CD14-positive monocyte (primary cell): ENCODE results near the gene GRK6. TPM values are rescaled to one million over a fixed set of nuclear protein-coding genes. Genes with fewer than 3 reads are reported as not detected.

Experiments
- DNase-seq, 3 donors: peaks; one replicate each; pipeline ENCODE4 v3.0.0-alpha.2; 2011 to 2022
- H2AFZ ChIP-seq: 2 replicates; pipeline ENCODE4 v1.6.0; 2012; ENCODE audit warnings: mild to moderate bottlenecking, low read depth, low read length, inconsistent platforms; ENCODE audit not compliant: insufficient read depth, poor library complexity, severe bottlenecking
- H3K27ac ChIP-seq, 2 donors: 1 replicate in 1 of 2; 2 replicates in 1 of 2; pipeline ENCODE4 v1.5.1; 2012 to 2013; ENCODE audit warnings: low read length in 2 of 2, control low read depth in 1 of 2, inconsistent platforms in 1 of 2, low read depth in 1 of 2, mild to moderate bottlenecking in 1 of 2
- H3K27me3 ChIP-seq, 2 donors: one replicate each; pipeline versions ENCODE4 v1.6.0 to v1.6.1; 2011 to 2013; ENCODE audit warnings: low read length in 2 of 2; ENCODE audit not compliant: control insufficient read depth in 2 of 2, insufficient read depth in 2 of 2
- H3K36me3 ChIP-seq, 2 donors: replicated peaks in 1 of 2; 1 replicate in 1 of 2; 2 replicates in 1 of 2; pipeline versions ENCODE4 v1.5.1 to v1.6.1; 2012 to 2013; ENCODE audit warnings: low read length in 2 of 2, control low read depth in 1 of 2, inconsistent platforms in 1 of 2, mild to moderate bottlenecking in 1 of 2; ENCODE audit not compliant: insufficient read depth in 2 of 2, control insufficient read depth in 1 of 2
- H3K4me1 ChIP-seq, 2 donors: 1 replicate in 1 of 2; 2 replicates in 1 of 2; pipeline versions ENCODE4 v1.5.1 to v1.6.1; 2012 to 2013; ENCODE audit warnings: low read length in 2 of 2, control low read depth in 1 of 2, inconsistent platforms in 1 of 2, mild to moderate bottlenecking in 1 of 2, moderate library complexity in 1 of 2; ENCODE audit not compliant: insufficient read depth in 2 of 2, control insufficient read depth in 1 of 2
- H3K4me2 ChIP-seq: replicated peaks from 2 replicates; pipeline ENCODE3; 2012; ENCODE audit warnings: low read length, moderate library complexity, mild to moderate bottlenecking; ENCODE audit not compliant: poor library complexity, severe bottlenecking; ENCODE audit errors: extremely low read depth
- H3K4me3 ChIP-seq, 3 experiments: fragments of 200-600 bp in 1 of 3; sonication (generic) in 1 of 3; replicated peaks in 1 of 3; 1 replicate in 2 of 3; 2 replicates in 1 of 3; pipeline ENCODE4 v1.5.1; 2011 to 2013; ENCODE audit warnings: low read length in 3 of 3, mild to moderate bottlenecking in 3 of 3, control low read depth in 2 of 3, low read depth in 2 of 3, inconsistent platforms in 1 of 3, moderate library complexity in 1 of 3
- H3K79me2 ChIP-seq: 2 replicates; pipeline ENCODE4 v1.6.0; 2012; ENCODE audit warnings: mild to moderate bottlenecking, control low read depth, inconsistent platforms, low read length, moderate library complexity; ENCODE audit not compliant: insufficient read depth
- H3K9ac ChIP-seq: 2 replicates; pipeline ENCODE4 v1.6.0; 2017; ENCODE audit warnings: low read length, mild to moderate bottlenecking; ENCODE audit not compliant: insufficient read depth, poor library complexity, severe bottlenecking
- H3K9me3 ChIP-seq, 2 donors: replicated peaks in 1 of 2; 1 replicate in 1 of 2; 2 replicates in 1 of 2; pipeline versions ENCODE4 v1.5.1 to v1.6.1; 2012 to 2013; ENCODE audit warnings: low read length in 2 of 2, control low read depth in 1 of 2; ENCODE audit not compliant: control insufficient read depth in 1 of 2, insufficient read depth in 1 of 2
- H4K20me1 ChIP-seq: 2 replicates; pipeline ENCODE4 v1.6.0; 2012; ENCODE audit warnings: mild to moderate bottlenecking, low read length, control low read depth, moderate library complexity; ENCODE audit not compliant: insufficient read depth
- H3K27ac Mint-ChIP-seq, 7 donors: one replicate each; pipeline ENCODE4 v1.8.0; 2020; ENCODE audit warnings: mild to moderate bottlenecking in 7 of 7, mixed read lengths in 7 of 7, moderate library complexity in 6 of 7, inconsistent platforms in 2 of 7
- H3K27me3 Mint-ChIP-seq, 3 donors: one replicate each; pipeline ENCODE4 v1.8.0; 2021 to 2022; ENCODE audit warnings: low read depth in 3 of 3, mild to moderate bottlenecking in 3 of 3, mixed read lengths in 3 of 3, moderate library complexity in 3 of 3, inconsistent platforms in 1 of 3
- H3K36me3 Mint-ChIP-seq, 2 donors: one replicate each; pipeline ENCODE4 v1.8.0; 2020; ENCODE audit warnings: mixed read lengths in 2 of 2, inconsistent platforms in 1 of 2, mild to moderate bottlenecking in 1 of 2
- H3K4me1 Mint-ChIP-seq: one replicate; pipeline ENCODE4 v1.8.0; 2020; ENCODE audit warnings: mild to moderate bottlenecking, mixed read lengths
- H3K4me3 Mint-ChIP-seq, 2 donors: one replicate each; pipeline ENCODE4 v1.8.0; 2020; ENCODE audit warnings: mild to moderate bottlenecking in 2 of 2, mixed read lengths in 2 of 2, moderate library complexity in 1 of 2
- H3K9me3 Mint-ChIP-seq, 7 donors: one replicate each; pipeline ENCODE4 v1.8.0; 2020 to 2022; ENCODE audit warnings: mixed read lengths in 7 of 7, mild to moderate bottlenecking in 6 of 7, moderate library complexity in 6 of 7, inconsistent platforms in 2 of 7
- WGBS: methylation state at CpG from one replicate; pipeline ENCODE4 v1.1.5; 2013; ENCODE audit warnings: missing lambda C conversion rate; ENCODE audit not compliant: insufficient coverage; 5-methylcytosine and 5-hydroxymethylcytosine counted together
- intact Hi-C, 2 donors: fragments of 100-400 bp; cut with micrococcal nuclease; formaldehyde crosslinking; loops; one replicate each; pipeline versions ENCODE4 v1.15.0 to v1.15.1; 2023
- polyA plus RNA-seq, 3 donors: library from polyadenylated mRNA; depleted of rRNA in 1 of 3; unstranded in 2 of 3; stranded (reverse) in 1 of 3; fragments of 300-500 nt in 2 of 3; fragments of >200 nt in 1 of 3; fragmentation: Illumina TruSeq in 2 of 3; gene quantifications; 1 replicate in 2 of 3; 2 replicates in 1 of 3; pipeline ENCODE4 v1.2.3, GENCODE V29; 2012 to 2021
- TF ChIP-seq, protein P1 (sequence below): fragments of 200-600 bp; IDR thresholded peaks from one replicate; pipeline ENCODE4 v1.8.0; 2022; ENCODE audit warnings: antibody characterized with exemption, mild to moderate bottlenecking

GRK6 gene
- polyA plus RNA-seq, 3 donors = 41.6 to 101 (median 63.4) TPM

DNA sequence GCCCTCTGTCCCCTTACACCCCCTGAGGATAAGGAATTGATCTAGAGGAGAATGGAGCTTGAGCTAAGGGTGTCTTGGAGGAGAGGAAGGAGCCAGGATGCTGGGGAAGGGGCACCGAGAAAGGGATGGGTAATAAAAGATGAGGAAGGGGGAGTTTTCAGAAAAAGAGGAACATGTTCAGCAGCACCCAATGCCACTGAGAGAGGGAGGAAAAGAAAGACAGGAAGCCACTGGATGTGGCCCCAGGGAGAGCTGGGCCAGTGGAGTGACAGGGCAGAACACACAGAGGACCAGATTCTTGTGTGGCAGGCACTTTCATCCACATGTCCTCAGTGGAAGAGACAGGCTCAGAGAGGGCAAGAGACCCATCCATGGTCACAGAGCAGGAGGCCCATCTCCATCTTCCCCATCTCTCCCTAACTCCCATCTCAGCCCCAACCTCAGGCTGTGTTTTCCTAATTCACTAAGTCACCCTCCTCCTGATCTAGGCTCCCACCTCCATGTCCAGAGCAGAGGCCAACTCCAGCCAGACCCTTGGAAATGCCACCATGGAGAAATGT lies 33.2 kb upstream of the GRK6 start:
- 0% methylated on average over 1 of the region's 1 CpG for WGBS
- no peaks in the 10 kb centered on the region for H3K79me2 ChIP-seq
- H2AFZ ChIP-seq = no peak overlapping the region
- Mint-ChIP-seq H3K4me1 (peaks cover 48% of the 10 kb centered on the region), H3K27me3 (peaks cover 2 to 9% (median 8%) of the 10 kb centered on the region in 3 donors), H3K9me3 (no peaks in the 10 kb centered on the region), H3K4me3 (peak overlapping the region in 1 of 2 donors; percentile 30), H3K36me3 (no peaks in the 10 kb centered on the region), H3K27ac (peak overlapping the region; percentile 15 to 80 (median 65))
- H3K27me3 ChIP-seq = no peaks in the 10 kb centered on the region
- H3K9ac ChIP-seq = no peak overlapping the region
- intact Hi-C loops = loop anchor here (2.0 to 5.0 kb wide), 3 partner anchors 34 to 109 kb away; partner anchors contain the start of gene GRK6 (in 1 of the 2)
- H3K9me3 ChIP-seq = no peaks in the 10 kb centered on the region
- H3K27ac ChIP-seq = peak overlapping the region in 1 of 2 donors; percentile 26
- peak; percentile 40 to 65 (median 59) for DNase-seq
- peak overlapping the region; percentile 34 for H3K4me2 ChIP-seq
- H3K4me1 ChIP-seq = peaks cover 44 to 46% of the 10 kb centered on the region in 2 donors
- no peaks in the 10 kb centered on the region for H4K20me1 ChIP-seq
- TF ChIP-seq, protein P1, sequence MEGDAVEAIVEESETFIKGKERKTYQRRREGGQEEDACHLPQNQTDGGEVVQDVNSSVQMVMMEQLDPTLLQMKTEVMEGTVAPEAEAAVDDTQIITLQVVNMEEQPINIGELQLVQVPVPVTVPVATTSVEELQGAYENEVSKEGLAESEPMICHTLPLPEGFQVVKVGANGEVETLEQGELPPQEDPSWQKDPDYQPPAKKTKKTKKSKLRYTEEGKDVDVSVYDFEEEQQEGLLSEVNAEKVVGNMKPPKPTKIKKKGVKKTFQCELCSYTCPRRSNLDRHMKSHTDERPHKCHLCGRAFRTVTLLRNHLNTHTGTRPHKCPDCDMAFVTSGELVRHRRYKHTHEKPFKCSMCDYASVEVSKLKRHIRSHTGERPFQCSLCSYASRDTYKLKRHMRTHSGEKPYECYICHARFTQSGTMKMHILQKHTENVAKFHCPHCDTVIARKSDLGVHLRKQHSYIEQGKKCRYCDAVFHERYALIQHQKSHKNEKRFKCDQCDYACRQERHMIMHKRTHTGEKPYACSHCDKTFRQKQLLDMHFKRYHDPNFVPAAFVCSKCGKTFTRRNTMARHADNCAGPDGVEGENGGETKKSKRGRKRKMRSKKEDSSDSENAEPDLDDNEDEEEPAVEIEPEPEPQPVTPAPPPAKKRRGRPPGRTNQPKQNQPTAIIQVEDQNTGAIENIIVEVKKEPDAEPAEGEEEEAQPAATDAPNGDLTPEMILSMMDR = no peak
- H3K36me3 ChIP-seq = no peaks in the 10 kb centered on the region
- H3K4me3 ChIP-seq = no peak overlapping the region

DNA sequence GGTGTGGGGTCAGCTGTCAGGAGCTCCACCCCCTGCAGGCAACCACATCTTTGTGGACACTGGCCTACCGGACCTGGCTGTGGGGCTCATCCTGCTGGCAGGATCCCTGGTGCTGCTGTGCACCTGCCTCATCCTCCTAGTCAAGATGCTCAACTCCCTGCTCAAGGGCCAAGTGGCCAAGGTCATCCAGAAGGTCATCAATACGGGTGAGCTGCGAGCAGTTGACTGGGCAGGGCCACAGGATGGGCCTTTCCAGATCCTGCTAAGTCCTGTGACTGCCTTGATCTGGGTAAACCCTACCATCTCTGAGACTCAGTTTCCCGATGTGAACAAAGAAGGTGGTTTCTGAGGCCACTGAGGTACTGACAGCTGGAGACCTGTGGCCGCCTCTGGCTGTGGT lies 32.5 kb upstream of the GRK6 start:
- Mint-ChIP-seq H3K36me3 (no peaks in the 10 kb centered on the region), H3K4me1 (peaks cover 41% of the 10 kb centered on the region), H3K27me3 (peaks cover 3 to 9% (median 9%) of the 10 kb centered on the region in 3 donors), H3K4me3 (no peak overlapping the region), H3K9me3 (no peaks in the 10 kb centered on the region), H3K27ac (peak overlapping the region in 1 of 7 donors; percentile 70)
- Histone ChIP-seq H3K9me3 (no peaks in the 10 kb centered on the region), H3K4me3 (no peak overlapping the region), H3K36me3 (no peaks in the 10 kb centered on the region), H3K27me3 (no peaks in the 10 kb centered on the region), H3K4me1 (peaks cover 38 to 39% of the 10 kb centered on the region in 2 donors), H3K27ac (no peak overlapping the region), H3K9ac (no peak overlapping the region), H3K79me2 (no peaks in the 10 kb centered on the region), H3K4me2 (no peak overlapping the region), H4K20me1 (no peaks in the 10 kb centered on the region), H2AFZ (no peak overlapping the region)
- TF ChIP-seq, protein P1 = no peak
- WGBS = 96% methylated on average over 4 of the region's 5 CpGs
- intact Hi-C loops = loop anchor here (2.0 to 5.0 kb wide), 3 partner anchors 33 to 108 kb away; partner anchors contain the start of gene GRK6 (in 1 of the 2)
- no peak for DNase-seq
